Neuron (in vitro differentiated cells): Measurements from ENCODE around the gene PSMD13.
"Not testable (repeated sequence)": the region's sequence is repeated elsewhere in the genome, so short reads cannot be mapped to it uniquely, and the experiment has no call there.

Experiments
- H2AFZ ChIP-seq: one replicate; pipeline ENCODE4 v1.6.1; 2013; ENCODE audit warnings: low read depth, mild to moderate bottlenecking, inconsistent platforms, low read length, moderate library complexity
- H3K27me3 ChIP-seq: one replicate; pipeline ENCODE4 v1.6.1; 2013; ENCODE audit warnings: low read length; ENCODE audit not compliant: insufficient read depth
- H3K36me3 ChIP-seq: one replicate; pipeline ENCODE4 v1.6.1; 2013; ENCODE audit warnings: low read length; ENCODE audit not compliant: insufficient read depth
- H3K4me1 ChIP-seq: one replicate; pipeline ENCODE4 v1.6.1; 2013; ENCODE audit warnings: low read length; ENCODE audit not compliant: insufficient read depth
- H3K4me3 ChIP-seq: 2 replicates; pipeline ENCODE4 v1.5.1; 2013; ENCODE audit warnings: mild to moderate bottlenecking, low read length, moderate library complexity
- H3K9me3 ChIP-seq: one replicate; pipeline ENCODE4 v1.6.1; 2013; ENCODE audit warnings: low read length

PSMD13 gene

DNA sequence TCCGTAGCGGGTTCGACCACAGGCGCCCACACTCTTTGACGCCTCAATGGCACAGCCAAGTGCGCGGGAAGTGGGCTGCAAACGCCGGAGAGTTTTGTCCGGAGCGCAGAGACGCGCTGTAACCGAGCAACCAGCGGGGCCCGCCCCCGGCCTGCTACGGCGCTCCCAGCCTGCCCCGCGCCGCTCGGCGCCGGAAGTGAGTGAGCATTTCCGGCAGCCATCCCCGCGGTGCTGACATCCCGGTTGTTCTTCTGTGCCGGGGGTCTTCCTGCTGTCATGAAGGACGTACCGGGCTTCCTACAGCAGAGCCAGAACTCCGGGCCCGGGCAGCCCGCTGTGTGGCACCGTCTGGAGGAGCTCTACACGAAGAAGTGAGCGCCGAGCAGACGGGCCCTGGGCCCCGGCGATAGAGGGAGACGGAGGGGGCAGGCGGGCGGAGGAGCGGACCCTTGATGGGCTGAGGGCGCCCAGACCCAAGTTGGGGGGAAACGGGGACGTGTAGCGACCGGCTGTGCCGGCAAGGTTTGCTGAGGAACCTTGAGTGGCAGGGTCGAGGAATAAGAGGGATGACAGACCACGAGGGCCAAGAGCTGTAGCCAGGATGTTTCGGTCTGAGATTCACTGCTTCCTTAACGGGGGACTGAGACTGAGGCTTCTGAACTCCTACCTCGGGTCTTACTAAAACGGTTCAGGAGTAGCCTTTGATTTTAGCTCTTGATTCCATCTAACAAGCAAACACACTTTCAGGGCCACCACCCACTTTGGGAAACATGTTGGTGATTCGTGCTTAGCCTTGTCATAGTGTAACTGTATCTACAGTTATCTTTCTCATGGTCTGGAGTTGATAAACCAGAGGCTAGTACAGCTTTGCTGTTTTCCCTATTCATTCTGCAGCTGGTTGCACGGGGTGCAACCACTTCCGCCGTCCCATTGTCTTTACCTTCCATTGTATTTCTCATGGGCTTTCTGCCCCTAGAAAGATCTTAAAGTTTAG is at the start of gene PSMD13:
Gene PSMD13, plus strand, starts transcription at position 203 of the 994 bp plus-strand sequence. Its CDS starts 74 bp downstream, at position 277.
- Histone ChIP-seq H3K4me3 (peak within 1 kb of the TSS; percentile 90), H3K4me1 (peaks cover 15% of the 10 kb centered on the region), H3K36me3 (peaks cover 26% of the 10 kb centered on the region), H2AFZ (peak within 1 kb of the TSS; percentile 33), H3K9me3 (no peaks in the 10 kb centered on the region), H3K27me3 (no peaks in the 10 kb centered on the region)

DNA sequence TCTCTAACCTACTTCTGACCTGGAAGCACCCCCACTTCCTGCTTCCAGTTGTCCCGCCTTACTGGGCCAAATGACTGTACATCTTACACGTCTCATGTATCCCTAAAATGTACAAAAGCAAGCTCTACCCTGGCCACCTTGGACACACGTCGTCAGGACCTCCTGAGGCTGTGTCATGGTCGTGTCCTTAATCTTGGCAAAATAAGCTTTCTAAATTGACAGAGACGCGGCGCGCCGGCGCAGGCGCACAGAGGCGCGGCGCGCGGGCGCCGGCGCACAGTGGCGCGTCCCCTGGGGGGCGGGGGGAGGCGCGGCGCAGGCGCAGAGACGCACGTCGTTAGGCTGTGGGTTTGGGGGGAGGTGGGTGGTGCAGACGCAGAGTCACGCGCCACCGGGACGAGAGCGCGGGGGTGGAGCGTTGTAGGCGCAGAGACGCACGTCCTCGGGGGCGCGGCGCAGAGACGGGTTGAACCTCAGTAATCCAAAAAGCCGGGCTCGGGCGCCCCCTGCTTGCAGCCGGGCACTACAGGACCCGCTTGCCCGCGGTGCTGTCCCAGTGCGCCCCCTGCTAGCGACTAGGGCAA is 47.5 kb upstream of the PSMD13 start:
- H3K36me3 ChIP-seq, H2AFZ ChIP-seq, H3K4me1 ChIP-seq, H3K9me3 ChIP-seq, H3K4me3 ChIP-seq, H3K27me3 ChIP-seq: not testable (repeated sequence)

DNA sequence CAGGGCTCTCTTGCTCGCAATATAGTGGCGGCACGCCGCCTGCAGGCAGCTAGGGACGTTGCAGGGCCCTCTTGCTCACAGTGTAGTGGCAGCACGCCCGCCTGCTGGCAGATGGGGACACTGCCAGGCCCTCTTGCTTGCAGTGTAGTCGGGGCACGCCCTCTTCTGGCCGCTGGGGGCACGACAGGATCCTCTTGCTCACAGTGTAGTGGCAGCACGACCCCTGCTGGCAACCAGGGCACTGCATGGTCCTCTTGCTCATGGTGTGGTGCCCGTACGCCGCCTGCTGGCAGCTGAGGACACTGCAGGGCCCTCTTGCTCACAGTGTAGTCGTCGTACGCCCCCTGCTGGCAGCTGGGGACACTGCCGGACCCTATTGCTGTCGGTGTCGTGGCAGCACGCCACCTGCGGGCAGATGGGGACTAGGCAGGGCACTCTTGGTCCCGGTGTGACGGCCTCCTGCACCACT is 46.9 kb upstream of the PSMD13 start:
- not testable (repeated sequence) for H3K4me1 ChIP-seq, H3K36me3 ChIP-seq, H3K9me3 ChIP-seq, H3K4me3 ChIP-seq, H2AFZ ChIP-seq, H3K27me3 ChIP-seq

DNA sequence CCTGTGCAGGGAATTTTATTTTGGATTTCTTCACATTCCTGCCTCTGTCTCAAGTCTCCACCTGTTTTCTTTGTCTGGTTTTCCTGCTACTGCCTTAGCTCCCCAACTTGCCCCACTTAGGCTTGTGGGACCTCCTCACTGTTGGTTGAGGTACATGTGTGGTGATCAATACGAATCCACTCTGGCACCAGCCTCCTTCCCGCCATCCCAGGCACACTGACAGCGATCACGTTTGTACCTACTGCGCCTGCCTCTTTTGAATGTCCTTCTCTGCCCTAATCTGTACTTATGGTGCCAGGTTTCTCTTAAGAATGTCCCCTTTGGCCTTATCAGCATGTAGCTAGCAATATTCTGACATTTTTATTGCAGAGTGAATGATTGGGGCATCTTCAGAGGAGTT is 46.2 kb upstream of the PSMD13 start:
- H3K4me1 ChIP-seq, H3K9me3 ChIP-seq, H3K4me3 ChIP-seq, H3K27me3 ChIP-seq, H3K36me3 ChIP-seq, H2AFZ ChIP-seq: not testable (repeated sequence)

DNA sequence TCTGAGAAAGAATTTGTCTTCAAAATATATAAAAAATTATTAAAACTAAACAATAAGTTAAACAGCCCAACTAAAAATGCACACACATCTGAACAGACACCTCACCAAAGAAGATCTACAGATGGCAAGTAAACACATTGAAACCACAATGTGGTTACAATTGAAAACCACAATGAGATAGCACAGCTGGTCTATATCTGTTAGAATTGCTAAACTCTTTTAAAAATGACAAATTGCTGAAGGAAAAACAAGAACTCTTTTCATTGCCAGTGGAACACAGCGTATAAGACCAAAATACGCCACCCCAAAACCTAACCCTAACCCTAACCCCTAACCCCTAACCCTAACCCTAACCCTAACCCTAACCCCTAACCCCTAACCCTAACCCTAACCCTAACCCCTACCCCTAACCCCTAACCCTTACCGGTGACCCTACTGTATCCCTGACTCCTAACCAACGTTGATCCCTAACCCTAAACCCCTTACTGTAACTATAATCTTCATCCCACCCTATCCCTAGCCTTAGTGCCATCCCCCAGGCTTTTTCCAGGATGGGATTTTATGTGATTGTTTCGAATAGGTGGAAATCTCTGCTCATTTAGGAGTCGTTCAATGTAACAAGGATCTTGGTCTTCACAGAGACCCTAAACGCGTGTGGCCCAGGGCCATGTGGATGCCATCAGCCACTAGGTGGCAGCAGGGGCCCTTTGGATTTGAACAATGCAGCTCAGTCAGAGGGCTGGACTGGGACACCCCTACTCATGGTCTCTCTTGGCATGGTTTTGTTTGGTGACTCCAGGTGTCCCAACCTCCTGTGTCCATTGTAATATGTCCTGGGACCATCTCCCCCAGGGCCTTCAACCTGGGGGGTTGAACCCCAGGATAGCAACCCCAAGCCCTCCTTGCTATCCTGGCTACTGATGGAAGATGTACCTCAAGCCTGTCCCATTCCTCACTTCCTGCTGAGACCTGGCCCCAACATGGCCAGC is 45.0 kb upstream of the PSMD13 start:
- not testable (repeated sequence) for H3K9me3 ChIP-seq, H3K27me3 ChIP-seq, H3K4me1 ChIP-seq, H2AFZ ChIP-seq, H3K36me3 ChIP-seq, H3K4me3 ChIP-seq

DNA sequence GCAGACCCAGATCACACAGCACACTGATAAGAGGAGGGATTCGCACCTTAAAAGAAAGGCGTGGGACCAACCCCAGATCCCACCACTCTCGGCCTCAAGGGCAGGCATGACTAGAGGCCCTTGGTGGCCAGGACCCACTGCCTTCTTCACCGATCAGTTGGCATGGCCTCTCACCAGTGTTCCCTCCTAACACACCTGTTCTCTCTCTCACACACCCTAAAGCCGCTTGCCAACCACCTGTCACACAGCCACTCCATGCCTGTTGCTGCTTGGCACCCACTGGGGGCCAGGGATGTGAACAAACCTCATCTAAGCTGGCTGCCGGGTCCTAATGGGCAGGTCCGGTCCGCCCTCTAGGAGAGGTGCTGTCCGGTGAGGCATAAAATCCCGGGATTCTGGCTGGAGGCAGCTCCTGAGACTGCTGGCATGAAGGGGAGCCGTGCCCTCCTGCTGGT is 44.1 kb upstream of the PSMD13 start, which contains the start of gene SCGB1C1:
Gene SCGB1C1, plus strand, starts transcription at position 405 of the 455 bp plus-strand sequence. Its CDS starts 22 bp downstream, at position 427.
- not testable (repeated sequence) for H3K9me3 ChIP-seq, H2AFZ ChIP-seq, H3K4me1 ChIP-seq, H3K36me3 ChIP-seq, H3K27me3 ChIP-seq, H3K4me3 ChIP-seq

DNA sequence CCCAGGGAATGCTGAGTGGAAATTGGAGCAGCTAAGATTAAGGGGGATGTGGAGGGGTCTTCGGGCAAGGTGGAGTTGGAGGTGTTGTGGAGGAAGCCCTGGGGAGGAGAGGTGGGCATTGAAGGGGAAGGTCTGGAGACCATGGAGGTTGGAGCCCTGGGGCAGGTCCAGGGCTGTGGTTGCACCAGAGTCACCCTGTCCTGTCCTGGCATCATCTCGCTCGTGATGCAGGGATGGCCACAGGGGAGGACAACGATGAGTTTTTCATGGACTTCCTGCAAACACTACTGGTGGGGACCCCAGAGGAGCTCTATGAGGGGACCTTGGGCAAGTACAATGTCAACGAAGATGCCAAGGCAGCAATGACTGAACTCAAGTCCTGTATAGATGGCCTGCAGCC is 43.3 kb upstream of the PSMD13 start:
- not testable (repeated sequence) for H3K4me3 ChIP-seq, H3K4me1 ChIP-seq, H3K27me3 ChIP-seq, H2AFZ ChIP-seq, H3K36me3 ChIP-seq, H3K9me3 ChIP-seq

DNA sequence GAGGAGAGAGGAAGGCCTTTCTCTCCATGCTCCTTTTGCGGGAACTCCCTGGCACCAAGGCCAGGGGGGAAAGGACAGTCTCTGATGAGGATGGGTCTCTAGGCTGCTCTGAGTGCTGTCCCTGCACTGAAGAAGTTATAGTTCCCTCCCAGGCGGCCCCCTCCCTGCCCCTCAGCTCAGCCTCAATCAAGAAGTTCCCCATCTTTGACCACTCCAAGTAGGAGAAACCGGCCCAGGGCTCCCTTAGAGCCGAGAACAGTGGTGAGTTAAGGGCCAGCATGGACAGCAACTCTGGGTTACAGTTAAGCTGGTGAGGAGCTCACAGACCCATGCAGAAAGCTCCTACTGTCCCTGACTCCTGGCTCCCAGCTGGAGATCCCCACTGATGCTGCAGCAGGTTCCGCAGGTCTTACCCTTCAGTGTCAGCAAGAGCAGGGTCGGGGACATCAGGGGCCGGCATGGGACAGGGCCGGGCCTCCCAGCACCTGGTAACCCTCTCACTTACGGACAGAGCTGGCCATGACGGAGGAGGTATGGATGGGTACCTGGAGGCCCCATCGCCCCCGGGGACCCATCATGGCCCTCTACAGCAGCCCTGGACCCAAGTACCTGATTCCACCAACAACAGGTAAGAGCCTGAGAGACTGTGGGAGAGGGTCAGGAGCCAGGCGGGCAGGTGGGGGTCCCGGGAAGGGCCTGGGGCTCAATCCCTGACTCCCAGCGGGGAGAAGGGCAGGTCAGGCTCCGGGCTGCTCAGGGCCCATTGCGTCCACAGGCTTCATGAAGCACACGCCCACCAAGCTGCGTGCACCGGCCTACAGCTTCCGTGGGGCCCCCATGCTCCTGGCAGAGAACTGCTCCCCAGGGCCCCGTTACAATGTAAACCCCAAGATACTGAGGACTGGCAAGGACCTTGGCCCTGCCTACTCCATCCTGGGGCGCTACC is 39.7 kb upstream of the PSMD13 start:
- Histone ChIP-seq H3K4me3 (no peak overlapping the region), H3K4me1 (no peaks in the 10 kb centered on the region), H3K9me3 (no peaks in the 10 kb centered on the region), H3K36me3 (peaks cover 3% of the 10 kb centered on the region), H2AFZ (no peak overlapping the region), H3K27me3 (no peaks in the 10 kb centered on the region)

DNA sequence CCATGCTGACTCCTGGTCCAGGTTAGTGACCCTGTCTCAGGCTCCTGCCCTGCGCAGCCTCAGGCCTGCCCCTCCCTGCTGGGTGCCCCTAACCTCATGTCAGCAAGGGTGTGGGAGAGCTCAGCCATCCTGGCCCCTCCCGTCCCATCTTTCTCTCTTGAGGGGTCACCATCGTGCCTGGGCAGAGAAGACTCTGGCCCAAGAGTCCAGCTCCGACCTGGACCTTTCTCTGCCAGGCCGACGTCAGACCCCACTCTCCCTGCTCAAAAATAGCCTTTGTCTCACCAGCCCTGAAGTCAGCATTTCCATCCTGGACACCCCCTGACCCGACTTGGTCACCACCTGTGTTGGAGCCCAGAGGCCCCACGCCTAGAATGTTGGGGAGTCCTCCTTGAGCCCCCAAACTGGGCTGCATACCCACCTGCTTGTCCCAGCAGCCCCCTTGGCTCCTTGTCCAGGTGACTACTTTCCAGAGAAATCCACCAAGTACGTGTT is 39.0 kb upstream of the PSMD13 start:
- H3K9me3 ChIP-seq = no peaks in the 10 kb centered on the region
- H2AFZ ChIP-seq = no peak overlapping the region
- H3K4me1 ChIP-seq = no peaks in the 10 kb centered on the region
- no peak overlapping the region for H3K4me3 ChIP-seq
- no peaks in the 10 kb centered on the region for H3K27me3 ChIP-seq
- H3K36me3 ChIP-seq = peaks cover 3% of the 10 kb centered on the region

DNA sequence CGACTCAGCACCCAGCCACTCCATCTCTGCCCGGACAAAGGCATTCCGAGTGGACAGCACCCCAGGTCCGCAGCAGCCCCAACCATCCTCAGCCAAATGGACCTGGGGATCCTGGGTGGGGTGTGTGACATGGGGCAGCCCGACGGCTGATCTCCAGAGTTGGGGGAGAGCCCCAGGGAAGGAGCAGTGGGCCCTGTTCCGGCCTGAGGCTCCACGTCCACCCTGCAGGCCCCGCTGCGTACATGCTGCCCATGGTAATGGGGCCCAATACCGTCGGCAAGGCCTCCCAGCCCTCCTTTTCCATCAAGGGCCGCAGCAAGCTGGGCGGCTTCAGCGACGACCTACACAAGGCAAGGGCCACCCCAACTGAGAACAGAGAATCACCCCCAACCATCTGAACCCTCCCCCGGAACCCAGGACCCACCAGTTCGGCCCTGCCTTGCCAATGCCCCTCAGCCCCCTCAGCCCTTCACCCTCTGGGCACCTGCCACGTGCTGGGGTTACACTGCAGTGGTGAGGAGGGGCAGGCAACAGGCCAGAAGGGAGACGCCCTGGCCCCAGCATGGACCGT is 38.5 kb upstream of the PSMD13 start:
- no peaks in the 10 kb centered on the region for H3K9me3 ChIP-seq
- no peak overlapping the region for H2AFZ ChIP-seq
- peaks cover 3% of the 10 kb centered on the region for H3K36me3 ChIP-seq
- no peaks in the 10 kb centered on the region for H3K27me3 ChIP-seq
- H3K4me1 ChIP-seq = no peaks in the 10 kb centered on the region
- H3K4me3 ChIP-seq = no peak overlapping the region

DNA sequence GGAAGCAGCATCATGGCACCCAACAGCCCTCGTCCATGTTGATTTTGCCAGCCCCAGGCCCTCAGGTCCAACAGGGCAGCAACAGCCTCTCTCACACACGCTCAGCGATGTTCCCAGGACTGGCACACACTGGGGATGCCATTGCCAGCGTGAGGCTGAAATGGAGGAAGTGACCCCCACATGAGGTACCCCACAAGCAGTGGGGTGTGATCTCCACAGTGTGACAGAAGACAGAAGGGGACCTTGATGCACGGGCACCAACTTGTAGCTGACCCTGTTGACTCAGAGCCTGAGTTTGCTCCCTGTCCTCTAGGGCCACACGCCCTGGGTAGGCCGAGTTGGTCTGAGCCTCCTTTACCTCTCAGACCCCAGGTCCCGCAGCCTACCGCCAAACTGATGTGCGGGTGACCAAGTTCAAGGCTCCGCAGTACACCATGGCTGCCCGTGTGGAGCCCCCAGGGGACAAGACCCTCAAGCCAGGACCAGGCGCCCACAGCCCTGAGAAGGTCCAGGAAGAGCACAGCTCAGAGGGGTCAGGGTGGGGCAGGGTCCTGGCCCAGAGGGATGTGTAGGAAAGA is 37.7 kb upstream of the PSMD13 start:
- H3K4me1 ChIP-seq = no peaks in the 10 kb centered on the region
- peaks cover 8% of the 10 kb centered on the region for H3K36me3 ChIP-seq
- no peak overlapping the region for H2AFZ ChIP-seq
- no peaks in the 10 kb centered on the region for H3K27me3 ChIP-seq
- H3K9me3 ChIP-seq = no peaks in the 10 kb centered on the region
- H3K4me3 ChIP-seq = no peak overlapping the region
